Tibial nerve (tissue), 3 donors: ENCODE measurements around the gene TAS2R60.
"Not testable (repeated sequence)": the region's sequence is repeated elsewhere in the genome, so short reads cannot be mapped to it uniquely, and the experiment has no call there.

Experiments used
- CTCF ChIP-seq, 5 experiments: fragments of 200-600 bp in 3 of 5; fragments of 450-650 bp in 2 of 5; sonication (generic) in 3 of 5; IDR thresholded peaks; one replicate each; pipeline ENCODE4 v1.5.1; 2016 to 2019; ENCODE audit warnings: antibody characterized with exemption in 5 of 5, mild to moderate bottlenecking in 3 of 5, moderate library complexity in 2 of 5
- POLR2A ChIP-seq, 2 donors: fragments of 450-650 bp; IDR thresholded peaks; one replicate each; pipeline ENCODE4 v1.6.1; 2017; ENCODE audit warnings: antibody characterized with exemption in 2 of 2, mild to moderate bottlenecking in 2 of 2, moderate library complexity in 2 of 2

- TF ChIP-seq POLR2A, CTCF (IDR thresholded peaks at IDR 0.05): not testable (repeated sequence)
These were observed 22.6 kb upstream of the TAS2R60 start for GRCh38 chr7:143420624-143421023.
